GM23338 (cell line): Measurements from ENCODE around the gene APC2. TPM values are rescaled to one million over a fixed set of nuclear protein-coding genes. Genes with fewer than 3 reads are reported as not detected.

Source experiments
- ATAC-seq: fragments of 200-7000 bp; cut with Tn5 transposase; 3 replicates; pipeline ENCODE4 v1.9.1; 2020
- DNase-seq: peaks from one replicate; pipeline ENCODE4 v3.0.0-alpha.2; 2015; ENCODE audit warnings: low spot score
- H2AFZ ChIP-seq: fragments of 200-600 bp; sonication (generic); 2 replicates; pipeline ENCODE4 v1.8.0; 2016; ENCODE audit warnings: antibody characterized with exemption, mild to moderate bottlenecking, moderate library complexity
- H3F3A ChIP-seq: fragments of 200-600 bp; sonication (generic); replicated peaks from 2 replicates; pipeline ENCODE4 v1.8.0; 2017; ENCODE audit warnings: antibody characterized with exemption, mixed run types, low read depth
- H3K27ac ChIP-seq: fragments of 200-600 bp; sonication (generic); 2 replicates; pipeline ENCODE4 v1.6.1; 2016; ENCODE audit warnings: low read depth
- H3K27me3 ChIP-seq: fragments of 200-600 bp; sonication (generic); 2 replicates; pipeline ENCODE4 v1.8.0; 2016; ENCODE audit warnings: mild to moderate bottlenecking, mixed run types, moderate library complexity; ENCODE audit not compliant: insufficient read depth
- H3K36me3 ChIP-seq: fragments of 200-600 bp; sonication (generic); 2 replicates; pipeline ENCODE4 v1.8.0; 2016; ENCODE audit warnings: mild to moderate bottlenecking; ENCODE audit not compliant: insufficient read depth
- H3K4me1 ChIP-seq: fragments of 200-600 bp; sonication (generic); 2 replicates; pipeline ENCODE4 v1.8.0; 2016; ENCODE audit warnings: mild to moderate bottlenecking, moderate library complexity; ENCODE audit not compliant: insufficient read depth
- H3K4me2 ChIP-seq: fragments of 200-600 bp; sonication (generic); 2 replicates; pipeline ENCODE4 v1.7.1; 2017; ENCODE audit warnings: mixed run types
- H3K4me3 ChIP-seq: fragments of 200-600 bp; sonication (generic); 2 replicates; pipeline ENCODE4 v1.6.1; 2016; ENCODE audit warnings: mixed run types
- H3K79me2 ChIP-seq: fragments of 200-600 bp; sonication (generic); replicated peaks from 2 replicates; pipeline ENCODE4 v1.8.0; 2017; ENCODE audit warnings: mild to moderate bottlenecking; ENCODE audit not compliant: insufficient read depth
- H3K9me2 ChIP-seq: fragments of 200-600 bp; sonication (generic); 2 replicates; pipeline ENCODE4 v1.8.0; 2017; ENCODE audit not compliant: insufficient read depth
- H4K20me1 ChIP-seq: fragments of 200-600 bp; sonication (generic); replicated peaks from 2 replicates; pipeline ENCODE4 v1.8.0; 2017; ENCODE audit warnings: mild to moderate bottlenecking; ENCODE audit not compliant: insufficient read depth
- H3K27ac Mint-ChIP-seq: 2 replicates; pipeline ENCODE4 v1.8.0; 2020; ENCODE audit warnings: inconsistent platforms, mild to moderate bottlenecking, moderate library complexity, mixed read lengths
- H3K27me3 Mint-ChIP-seq: 3 replicates; pipeline ENCODE4 v1.8.0; 2022; ENCODE audit warnings: low read depth, mild to moderate bottlenecking, moderate library complexity, mixed read lengths, inconsistent platforms; ENCODE audit not compliant: insufficient read depth, poor library complexity
- H3K36me3 Mint-ChIP-seq: 3 replicates; pipeline ENCODE4 v1.8.0; 2021; ENCODE audit warnings: low read depth, mild to moderate bottlenecking, inconsistent platforms, moderate library complexity, mixed read lengths
- H3K4me1 Mint-ChIP-seq: 3 replicates; pipeline ENCODE4 v1.8.0; 2020; ENCODE audit warnings: mild to moderate bottlenecking, inconsistent platforms, mixed read lengths
- H3K4me3 Mint-ChIP-seq: 3 replicates; pipeline ENCODE4 v1.8.0; 2021; ENCODE audit warnings: moderate library complexity, mild to moderate bottlenecking, inconsistent platforms, mixed read lengths
- H3K9me3 Mint-ChIP-seq: 3 replicates; pipeline ENCODE4 v1.8.0; 2020; ENCODE audit warnings: moderate library complexity, mild to moderate bottlenecking, inconsistent platforms, mixed read lengths
- CREB1 ChIP-seq: fragments of 250-450 bp; sonication (Bioruptor Pico); IDR thresholded peaks from 2 replicates; pipeline ENCODE4 v1.5.0; 2020; ENCODE audit warnings: low read depth, mild to moderate bottlenecking, moderate library complexity
- EZH2 ChIP-seq: fragments of 200-600 bp; sonication (generic); IDR thresholded peaks from one replicate; pipeline ENCODE4 v1.8.0; 2017; ENCODE audit warnings: antibody characterized with exemption, mild to moderate bottlenecking, low read depth; ENCODE audit not compliant: unreplicated experiment
- EZH2phosphoT487 ChIP-seq: fragments of 200-600 bp; sonication (generic); IDR thresholded peaks from one replicate; pipeline ENCODE4 v1.8.1; 2018; ENCODE audit warnings: antibody characterized with exemption; ENCODE audit not compliant: unreplicated experiment
- NANOG ChIP-seq: IDR thresholded peaks from 2 replicates; pipeline ENCODE4 v1.6.1; 2016; ENCODE audit warnings: antibody characterized with exemption, borderline replicate concordance
- ZNF114 ChIP-seq: fragments of 250-450 bp; sonication (Bioruptor Pico); IDR thresholded peaks from 2 replicates; pipeline ENCODE4 v1.5.0; 2020; ENCODE audit warnings: mild to moderate bottlenecking, moderate library complexity
- ZNF331 ChIP-seq: fragments of 250-450 bp; sonication (Bioruptor Pico); IDR thresholded peaks from 2 replicates; pipeline ENCODE4 v1.5.0; 2020; ENCODE audit warnings: low read depth, mild to moderate bottlenecking, moderate library complexity
- polyA plus RNA-seq: library from polyadenylated mRNA; unstranded; fragments of >200 nt; fragmentation: Nextera tagmentation; extraction: Ambion mirVana; gene quantifications from 2 replicates; pipeline ENCODE4 v1.2.1, GENCODE V29; 2016
- total RNA-seq: library from RNA; depleted of rRNA; stranded (reverse); fragments of >200 nt; shearing (Covaris generic); gene quantifications from 2 replicates; pipeline ENCODE4 v1.2.3, GENCODE V29; 2014
- TF ChIP-seq, protein P1 (sequence below): fragments of 250-450 bp; sonication (Bioruptor Pico); IDR thresholded peaks from 2 replicates; pipeline ENCODE4 v1.5.0; 2020; ENCODE audit warnings: mild to moderate bottlenecking, moderate library complexity
- TF ChIP-seq, protein P2 (sequence below): IDR thresholded peaks from one replicate; pipeline ENCODE4 v1.6.1; 2018; ENCODE audit warnings: antibody characterized with exemption; ENCODE audit not compliant: unreplicated experiment

The APC2 gene
- total and polyA plus RNA-seq, 2 experiments from 2014 or later = 1.4 to 18.3 TPM

- Mint-ChIP-seq H3K27ac (no peak overlapping the region), H3K27me3 (peaks cover 72% of the 10 kb centered on the region), H3K9me3 (0 out of 3 replicates have a peak, but pooled peaks cover 3% of the 10 kb centered on the region), H3K4me1 (peaks cover 6% of the 10 kb centered on the region; the same call in 2 of the 3 replicates), H3K36me3 (no peaks in the 10 kb centered on the region; the same call in 2 of the 3 replicates), H3K4me3 (peak overlapping the region; percentile 38; the same call in 1 of the 3 replicates)
- Histone ChIP-seq H3F3A (peaks cover 17% of the 10 kb centered on the region), H2AFZ (no peak overlapping the region), H3K79me2 (no peaks in the 10 kb centered on the region), H3K36me3 (no peaks in the 10 kb centered on the region), H4K20me1 (peaks cover 11% of the 10 kb centered on the region; the same call in 1 of the 2 replicates), H3K27me3 (peaks cover 96% of the 10 kb centered on the region), H3K4me3 (peak overlapping the region; percentile 51; the same call in 1 of the 2 replicates), H3K27ac (no peak overlapping the region), H3K9me2 (no peaks in the 10 kb centered on the region), H3K4me2 (peak overlapping the region; percentile 75), H3K4me1 (peaks cover 6% of the 10 kb centered on the region; the same call in 1 of the 2 replicates)
- DNase-seq = no peak
- TF ChIP-seq, protein P1, sequence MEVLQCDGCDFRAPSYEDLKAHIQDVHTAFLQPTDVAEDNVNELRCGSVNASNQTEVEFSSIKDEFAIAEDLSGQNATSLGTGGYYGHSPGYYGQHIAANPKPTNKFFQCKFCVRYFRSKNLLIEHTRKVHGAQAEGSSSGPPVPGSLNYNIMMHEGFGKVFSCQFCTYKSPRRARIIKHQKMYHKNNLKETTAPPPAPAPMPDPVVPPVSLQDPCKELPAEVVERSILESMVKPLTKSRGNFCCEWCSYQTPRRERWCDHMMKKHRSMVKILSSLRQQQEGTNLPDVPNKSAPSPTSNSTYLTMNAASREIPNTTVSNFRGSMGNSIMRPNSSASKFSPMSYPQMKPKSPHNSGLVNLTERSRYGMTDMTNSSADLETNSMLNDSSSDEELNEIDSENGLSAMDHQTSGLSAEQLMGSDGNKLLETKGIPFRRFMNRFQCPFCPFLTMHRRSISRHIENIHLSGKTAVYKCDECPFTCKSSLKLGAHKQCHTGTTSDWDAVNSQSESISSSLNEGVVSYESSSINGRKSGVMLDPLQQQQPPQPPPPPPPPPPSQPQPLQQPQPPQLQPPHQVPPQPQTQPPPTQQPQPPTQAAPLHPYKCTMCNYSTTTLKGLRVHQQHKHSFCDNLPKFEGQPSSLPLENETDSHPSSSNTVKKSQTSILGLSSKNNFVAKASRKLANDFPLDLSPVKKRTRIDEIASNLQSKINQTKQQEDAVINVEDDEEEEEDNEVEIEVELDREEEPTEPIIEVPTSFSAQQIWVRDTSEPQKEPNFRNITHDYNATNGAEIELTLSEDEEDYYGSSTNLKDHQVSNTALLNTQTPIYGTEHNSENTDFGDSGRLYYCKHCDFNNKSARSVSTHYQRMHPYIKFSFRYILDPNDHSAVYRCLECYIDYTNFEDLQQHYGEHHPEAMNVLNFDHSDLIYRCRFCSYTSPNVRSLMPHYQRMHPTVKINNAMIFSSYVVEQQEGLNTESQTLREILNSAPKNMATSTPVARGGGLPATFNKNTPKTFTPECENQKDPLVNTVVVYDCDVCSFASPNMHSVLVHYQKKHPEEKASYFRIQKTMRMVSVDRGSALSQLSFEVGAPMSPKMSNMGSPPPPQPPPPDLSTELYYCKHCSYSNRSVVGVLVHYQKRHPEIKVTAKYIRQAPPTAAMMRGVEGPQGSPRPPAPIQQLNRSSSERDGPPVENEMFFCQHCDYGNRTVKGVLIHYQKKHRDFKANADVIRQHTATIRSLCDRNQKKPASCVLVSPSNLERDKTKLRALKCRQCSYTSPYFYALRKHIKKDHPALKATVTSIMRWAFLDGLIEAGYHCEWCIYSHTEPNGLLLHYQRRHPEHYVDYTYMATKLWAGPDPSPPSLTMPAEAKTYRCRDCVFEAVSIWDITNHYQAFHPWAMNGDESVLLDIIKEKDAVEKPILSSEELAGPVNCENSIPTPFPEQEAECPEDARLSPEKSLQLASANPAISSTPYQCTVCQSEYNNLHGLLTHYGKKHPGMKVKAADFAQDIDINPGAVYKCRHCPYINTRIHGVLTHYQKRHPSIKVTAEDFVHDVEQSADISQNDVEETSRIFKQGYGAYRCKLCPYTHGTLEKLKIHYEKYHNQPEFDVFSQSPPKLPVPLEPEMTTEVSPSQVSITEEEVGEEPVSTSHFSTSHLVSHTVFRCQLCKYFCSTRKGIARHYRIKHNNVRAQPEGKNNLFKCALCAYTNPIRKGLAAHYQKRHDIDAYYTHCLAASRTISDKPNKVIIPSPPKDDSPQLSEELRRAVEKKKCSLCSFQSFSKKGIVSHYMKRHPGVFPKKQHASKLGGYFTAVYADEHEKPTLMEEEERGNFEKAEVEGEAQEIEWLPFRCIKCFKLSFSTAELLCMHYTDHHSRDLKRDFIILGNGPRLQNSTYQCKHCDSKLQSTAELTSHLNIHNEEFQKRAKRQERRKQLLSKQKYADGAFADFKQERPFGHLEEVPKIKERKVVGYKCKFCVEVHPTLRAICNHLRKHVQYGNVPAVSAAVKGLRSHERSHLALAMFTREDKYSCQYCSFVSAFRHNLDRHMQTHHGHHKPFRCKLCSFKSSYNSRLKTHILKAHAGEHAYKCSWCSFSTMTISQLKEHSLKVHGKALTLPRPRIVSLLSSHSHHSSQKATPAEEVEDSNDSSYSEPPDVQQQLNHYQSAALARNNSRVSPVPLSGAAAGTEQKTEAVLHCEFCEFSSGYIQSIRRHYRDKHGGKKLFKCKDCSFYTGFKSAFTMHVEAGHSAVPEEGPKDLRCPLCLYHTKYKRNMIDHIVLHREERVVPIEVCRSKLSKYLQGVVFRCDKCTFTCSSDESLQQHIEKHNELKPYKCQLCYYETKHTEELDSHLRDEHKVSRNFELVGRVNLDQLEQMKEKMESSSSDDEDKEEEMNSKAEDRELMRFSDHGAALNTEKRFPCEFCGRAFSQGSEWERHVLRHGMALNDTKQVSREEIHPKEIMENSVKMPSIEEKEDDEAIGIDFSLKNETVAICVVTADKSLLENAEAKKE (CRISPR knock-in tag) = no peak
- no peak for TF ChIP-seq EZH2
- no peak for TF ChIP-seq EZH2phosphoT487
- no peak for TF ChIP-seq ZNF331 (CRISPR knock-in tag)
- TF ChIP-seq, protein P2, sequence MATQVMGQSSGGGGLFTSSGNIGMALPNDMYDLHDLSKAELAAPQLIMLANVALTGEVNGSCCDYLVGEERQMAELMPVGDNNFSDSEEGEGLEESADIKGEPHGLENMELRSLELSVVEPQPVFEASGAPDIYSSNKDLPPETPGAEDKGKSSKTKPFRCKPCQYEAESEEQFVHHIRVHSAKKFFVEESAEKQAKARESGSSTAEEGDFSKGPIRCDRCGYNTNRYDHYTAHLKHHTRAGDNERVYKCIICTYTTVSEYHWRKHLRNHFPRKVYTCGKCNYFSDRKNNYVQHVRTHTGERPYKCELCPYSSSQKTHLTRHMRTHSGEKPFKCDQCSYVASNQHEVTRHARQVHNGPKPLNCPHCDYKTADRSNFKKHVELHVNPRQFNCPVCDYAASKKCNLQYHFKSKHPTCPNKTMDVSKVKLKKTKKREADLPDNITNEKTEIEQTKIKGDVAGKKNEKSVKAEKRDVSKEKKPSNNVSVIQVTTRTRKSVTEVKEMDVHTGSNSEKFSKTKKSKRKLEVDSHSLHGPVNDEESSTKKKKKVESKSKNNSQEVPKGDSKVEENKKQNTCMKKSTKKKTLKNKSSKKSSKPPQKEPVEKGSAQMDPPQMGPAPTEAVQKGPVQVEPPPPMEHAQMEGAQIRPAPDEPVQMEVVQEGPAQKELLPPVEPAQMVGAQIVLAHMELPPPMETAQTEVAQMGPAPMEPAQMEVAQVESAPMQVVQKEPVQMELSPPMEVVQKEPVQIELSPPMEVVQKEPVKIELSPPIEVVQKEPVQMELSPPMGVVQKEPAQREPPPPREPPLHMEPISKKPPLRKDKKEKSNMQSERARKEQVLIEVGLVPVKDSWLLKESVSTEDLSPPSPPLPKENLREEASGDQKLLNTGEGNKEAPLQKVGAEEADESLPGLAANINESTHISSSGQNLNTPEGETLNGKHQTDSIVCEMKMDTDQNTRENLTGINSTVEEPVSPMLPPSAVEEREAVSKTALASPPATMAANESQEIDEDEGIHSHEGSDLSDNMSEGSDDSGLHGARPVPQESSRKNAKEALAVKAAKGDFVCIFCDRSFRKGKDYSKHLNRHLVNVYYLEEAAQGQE = no peak
- TF ChIP-seq ZNF114 (CRISPR knock-in tag) = no peak
- TF ChIP-seq CREB1 (CRISPR knock-in tag) = no peak
- TF ChIP-seq NANOG = no peak
- no peak for ATAC-seq
Observed at GRCh38 chr19:1468274-1468820, 18.4 kb downstream of the APC2 start.
